ENCODE measurements around the gene SLC50A1.
"Not testable (repeated sequence)": the region's sequence is repeated elsewhere in the genome, so short reads cannot be mapped to it uniquely, and the experiment has no call there.

The SLC50A1 gene

DNA sequence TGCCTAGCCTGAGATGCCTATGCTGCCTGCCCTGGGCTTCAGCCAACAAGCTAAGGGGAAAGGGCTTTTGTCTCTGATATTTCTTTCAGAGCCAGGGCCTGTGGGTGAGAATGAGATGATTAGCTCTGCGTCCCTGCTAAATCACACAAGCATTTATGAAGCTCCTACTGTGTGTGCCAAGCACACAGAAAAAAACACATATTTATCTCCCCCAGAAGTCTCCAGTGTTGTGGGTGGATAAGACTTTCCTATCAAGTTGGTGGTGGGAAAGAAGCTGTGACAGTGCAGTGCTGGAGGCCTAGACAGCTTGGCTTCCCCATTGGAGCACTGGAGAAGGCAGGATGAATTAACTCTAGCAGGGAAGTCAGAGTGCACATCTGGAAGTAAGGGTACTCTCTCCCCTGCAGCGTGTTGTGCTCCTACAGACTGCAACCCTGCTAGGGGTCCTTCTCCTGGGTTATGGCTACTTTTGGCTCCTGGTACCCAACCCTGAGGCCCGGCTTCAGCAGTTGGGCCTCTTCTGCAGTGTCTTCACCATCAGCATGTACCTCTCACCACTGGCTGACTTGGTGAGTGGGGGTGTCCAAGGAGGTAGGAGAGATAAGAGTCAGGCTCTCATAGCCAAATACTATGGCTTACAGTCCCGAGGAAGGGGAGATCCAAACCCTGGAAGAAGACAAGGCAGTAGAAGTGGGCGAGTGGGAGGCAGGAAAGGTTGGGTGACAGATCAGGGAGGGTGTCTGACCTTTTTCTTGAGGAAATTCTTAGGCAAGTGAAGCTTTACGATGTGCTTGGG lies 1.7 kb downstream of the SLC50A1 start:
- no peak for DNase-seq

DNA sequence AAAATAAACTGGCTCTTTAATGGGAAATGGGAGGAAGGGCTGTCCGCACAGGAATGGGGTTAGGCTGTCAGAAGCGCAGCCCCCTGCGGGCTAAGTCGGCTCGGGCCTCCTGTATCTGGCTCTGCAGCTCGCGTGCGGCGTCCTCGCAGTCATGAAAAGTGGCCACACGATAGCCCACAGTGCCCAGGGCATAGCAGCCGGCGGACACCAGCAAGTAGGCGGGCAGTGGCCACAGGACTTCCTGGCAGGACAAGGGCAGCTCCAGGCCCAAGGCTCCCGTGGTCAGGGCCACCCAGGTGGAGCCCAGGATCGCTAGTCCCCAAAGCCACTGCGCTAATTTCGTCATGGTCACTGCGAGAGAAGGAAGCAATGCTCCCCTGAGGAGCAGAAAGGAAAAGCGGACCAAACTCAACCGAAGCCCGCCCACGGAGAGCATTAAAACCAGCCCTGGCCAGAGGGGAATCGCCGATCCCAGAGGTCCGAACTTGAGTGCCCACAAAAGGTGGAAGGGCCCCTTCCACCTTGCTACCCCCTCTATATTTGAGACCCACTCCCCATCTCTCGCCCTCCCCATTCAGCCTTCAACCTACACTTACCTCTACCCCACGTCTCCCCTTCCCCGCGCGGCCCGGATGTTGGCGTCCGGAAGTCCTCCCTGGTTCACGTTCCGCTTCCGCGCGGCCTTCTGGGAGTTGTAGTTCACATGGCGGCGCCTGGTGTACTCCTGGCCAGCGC lies 4.4 kb downstream of the SLC50A1 start, which contains the start of gene DPM3:
DPM3 (minus strand) TSS at position 637 of the 735 bp plus-strand sequence; CDS start at position 346, 291 bp downstream.
- DNase-seq = peak; percentile 93

DNA sequence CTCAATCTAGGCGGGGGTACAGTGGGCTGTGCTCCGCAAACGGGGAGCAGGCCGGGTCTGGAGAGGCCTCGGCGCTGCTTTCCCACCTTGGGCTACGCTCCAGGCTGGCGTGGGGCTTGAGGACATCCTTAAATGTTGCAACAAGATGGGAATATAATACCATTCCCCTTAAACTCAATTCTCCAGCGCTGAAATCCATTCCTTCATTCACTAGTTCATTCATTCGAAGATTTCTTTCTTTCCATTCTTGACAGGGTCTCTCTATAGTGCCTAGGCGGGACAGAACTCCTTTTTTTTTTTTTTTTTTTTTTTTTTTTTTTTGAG lies 4.9 kb downstream of the SLC50A1 start:
- no peak for DNase-seq

DNA sequence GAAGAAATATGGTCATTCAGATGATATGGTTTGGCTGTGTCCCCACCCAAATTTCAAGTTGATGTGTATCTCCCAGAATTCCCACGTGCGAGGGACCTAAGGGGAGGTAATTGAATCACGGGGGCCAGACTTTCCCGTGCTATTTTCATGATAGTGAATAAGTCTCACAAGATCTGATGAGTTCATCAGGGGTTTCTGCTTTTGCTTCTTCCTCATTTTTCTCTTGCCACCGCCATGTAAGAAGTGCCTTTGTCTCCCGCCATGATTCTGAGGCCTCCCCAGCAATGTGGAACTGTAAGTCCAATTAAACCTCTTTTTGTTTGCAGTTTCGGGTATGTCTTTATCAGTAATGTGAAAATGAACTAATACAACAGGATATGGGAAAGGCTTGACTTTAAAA lies 6.1 kb downstream of the SLC50A1 start:
- DNase-seq = no peak

DNA sequence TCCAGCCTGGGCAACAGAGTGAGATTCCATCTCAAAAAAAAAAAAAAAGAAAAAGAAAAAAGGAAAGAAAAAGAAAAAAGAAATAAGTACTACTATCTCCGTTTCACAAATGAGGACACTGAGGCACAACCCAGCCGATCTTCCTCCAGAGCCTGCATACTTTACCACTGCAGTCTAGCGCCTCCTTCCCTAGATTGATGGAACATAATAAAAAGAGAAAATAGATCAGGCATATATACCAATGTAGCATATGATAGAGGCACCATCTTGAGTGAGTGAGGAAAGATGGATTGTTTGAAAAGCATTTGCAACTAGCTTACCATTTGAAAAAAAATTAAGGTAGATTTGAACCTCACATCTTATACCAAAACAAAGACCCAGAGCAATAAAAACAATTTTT lies 9.8 kb downstream of the SLC50A1 start:
- DNase-seq = no peak

DNA sequence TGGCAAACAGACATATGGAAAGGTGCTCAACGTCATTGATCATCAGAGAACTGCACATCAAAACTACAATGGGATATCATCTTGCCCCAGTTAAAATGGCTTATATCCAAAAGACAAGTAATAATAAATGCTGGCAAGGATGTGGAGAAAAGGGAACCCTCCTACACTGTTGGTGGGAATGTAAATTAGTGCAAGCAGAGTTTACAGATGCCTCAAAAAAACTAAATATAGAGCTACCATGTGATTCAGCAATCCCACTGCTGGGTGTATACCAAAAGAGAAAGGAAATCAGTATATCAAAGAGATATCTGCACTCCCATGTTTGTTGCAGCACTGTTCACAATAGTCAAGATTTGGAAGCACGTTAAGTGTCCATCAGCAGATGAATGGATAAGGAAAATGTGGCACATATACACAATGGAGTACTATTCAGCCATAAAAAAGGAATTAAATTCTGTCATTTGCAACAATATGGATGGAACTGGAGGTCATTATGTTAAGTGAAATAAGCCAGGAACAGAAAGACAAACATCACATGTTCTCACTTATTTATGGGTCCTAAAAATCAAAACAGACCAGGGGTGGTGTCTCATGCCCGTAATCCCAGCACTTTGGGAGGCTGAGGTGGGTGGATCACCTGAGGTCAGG lies 20.5 kb downstream of the SLC50A1 start:
- not testable (repeated sequence) for DNase-seq

DNA sequence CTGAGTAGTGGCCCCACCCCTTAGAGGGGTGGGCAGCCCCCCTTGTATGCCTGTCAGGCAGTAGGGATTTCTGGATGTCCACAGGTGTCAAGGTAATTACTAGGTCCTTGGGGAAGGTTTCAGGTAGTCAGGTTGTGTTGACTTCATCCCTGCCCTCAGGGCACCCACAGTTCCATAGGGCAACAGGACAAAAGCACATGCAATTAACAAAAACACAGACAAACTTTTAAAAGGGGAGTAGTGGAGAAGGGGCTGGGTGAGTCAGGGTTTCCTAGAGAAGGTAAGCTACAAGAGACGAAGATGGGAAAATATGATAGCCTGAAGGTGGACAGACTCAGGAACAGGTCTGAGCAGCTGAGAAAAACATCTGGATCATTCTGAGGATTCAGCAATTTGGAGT lies 23.3 kb downstream of the SLC50A1 start:
- no peak for DNase-seq

DNA sequence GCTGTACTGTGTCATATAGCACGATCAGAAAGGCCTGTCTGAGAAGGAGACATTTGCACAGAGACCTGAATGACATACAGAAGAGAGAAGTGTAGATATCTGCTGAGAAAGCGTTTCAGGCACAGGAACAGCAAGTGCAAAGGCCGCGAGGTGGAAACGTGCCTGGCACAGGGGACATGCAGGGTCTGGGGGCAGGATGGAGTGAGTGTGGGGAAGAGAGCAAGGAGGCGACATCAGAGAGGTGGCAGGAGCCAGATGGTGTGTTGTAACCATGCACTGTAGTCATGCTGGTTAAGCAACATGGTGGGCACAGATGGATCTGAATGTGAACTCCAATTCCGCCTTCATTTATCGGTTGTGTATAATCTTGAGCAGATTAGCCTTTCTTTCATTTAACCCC lies 24.5 kb downstream of the SLC50A1 start:
- DNase-seq = no peak

DNA sequence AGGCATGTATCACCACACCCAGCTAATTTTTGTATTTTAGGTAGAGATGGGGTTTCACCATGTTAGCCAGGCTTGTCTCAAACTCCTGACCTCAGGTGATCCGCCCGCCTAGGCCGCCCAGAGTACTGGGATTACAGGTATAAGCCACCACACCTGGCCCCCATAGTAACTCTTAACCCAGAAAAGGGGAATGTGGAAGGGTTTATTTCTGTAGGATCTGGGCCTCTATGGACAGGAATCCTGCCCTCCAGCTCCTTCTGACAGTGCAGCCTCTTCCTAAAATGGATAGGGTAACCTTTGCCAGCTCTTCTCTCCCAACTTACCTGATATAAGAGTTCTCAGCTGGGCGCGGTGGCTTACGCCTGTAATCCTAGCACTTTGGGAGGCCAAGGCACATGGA lies 27.0 kb downstream of the SLC50A1 start:
- not testable (repeated sequence) for DNase-seq

DNA sequence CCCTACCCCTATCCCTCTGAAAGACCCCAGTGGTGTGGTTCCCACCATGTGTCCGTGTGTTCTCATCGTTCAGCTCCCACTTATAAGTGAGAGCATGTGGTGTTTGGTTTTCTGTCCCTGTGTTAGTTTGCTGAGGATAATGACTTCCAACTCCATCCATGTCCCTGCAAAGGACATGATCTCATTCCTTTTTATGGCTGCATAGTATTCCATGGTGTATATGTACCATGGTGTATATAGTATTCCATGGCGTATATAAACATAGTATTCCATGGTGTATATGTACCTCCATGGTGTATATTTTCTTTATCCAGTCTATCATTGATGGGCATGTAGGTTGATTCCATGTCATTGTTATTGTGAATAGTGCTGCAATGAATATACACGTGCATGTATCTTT lies 28.1 kb downstream of the SLC50A1 start:
- DNase-seq = not testable (repeated sequence)

DNA sequence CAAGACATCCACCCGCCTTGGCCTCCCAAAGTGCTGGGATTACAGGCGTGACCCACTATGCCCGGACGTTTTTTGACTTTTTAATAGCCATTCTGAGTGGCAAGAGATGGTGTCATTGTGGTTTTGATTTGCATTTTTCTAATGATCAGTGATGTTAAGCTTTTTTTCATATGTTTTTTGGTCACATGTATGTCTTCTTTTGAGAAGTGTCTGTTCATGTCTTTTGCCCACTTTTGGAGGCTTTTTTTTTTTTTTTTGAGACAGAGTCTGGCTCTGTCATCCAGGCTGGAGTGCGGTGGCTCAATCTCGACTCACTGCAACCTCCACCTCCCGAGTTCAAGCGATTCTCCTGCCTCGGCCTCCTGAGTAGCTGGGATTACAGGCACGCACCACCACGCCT lies 29.0 kb downstream of the SLC50A1 start:
- DNase-seq = not testable (repeated sequence)

DNA sequence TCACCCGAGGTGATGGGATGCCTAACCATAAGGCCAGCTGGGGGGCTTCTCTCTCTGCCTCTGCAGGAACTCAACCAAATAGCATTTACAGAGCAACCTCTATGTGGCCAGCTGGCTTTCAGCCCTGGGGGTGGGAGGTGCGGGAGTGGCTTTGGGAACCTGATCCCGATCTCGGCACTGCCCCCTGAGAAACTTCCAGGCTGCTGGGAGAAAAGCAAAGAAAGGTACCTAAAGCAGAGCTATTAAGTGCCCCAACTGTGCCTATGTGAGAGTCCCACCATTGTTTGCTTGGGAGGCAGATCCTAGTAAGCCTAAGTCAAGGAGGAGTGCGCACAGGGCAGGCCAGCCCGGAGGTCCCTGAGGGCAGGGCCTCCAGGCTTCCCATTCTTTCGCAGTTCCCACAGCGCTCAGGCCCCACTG lies 30.4 kb downstream of the SLC50A1 start:
- DNase-seq = no peak

DNA sequence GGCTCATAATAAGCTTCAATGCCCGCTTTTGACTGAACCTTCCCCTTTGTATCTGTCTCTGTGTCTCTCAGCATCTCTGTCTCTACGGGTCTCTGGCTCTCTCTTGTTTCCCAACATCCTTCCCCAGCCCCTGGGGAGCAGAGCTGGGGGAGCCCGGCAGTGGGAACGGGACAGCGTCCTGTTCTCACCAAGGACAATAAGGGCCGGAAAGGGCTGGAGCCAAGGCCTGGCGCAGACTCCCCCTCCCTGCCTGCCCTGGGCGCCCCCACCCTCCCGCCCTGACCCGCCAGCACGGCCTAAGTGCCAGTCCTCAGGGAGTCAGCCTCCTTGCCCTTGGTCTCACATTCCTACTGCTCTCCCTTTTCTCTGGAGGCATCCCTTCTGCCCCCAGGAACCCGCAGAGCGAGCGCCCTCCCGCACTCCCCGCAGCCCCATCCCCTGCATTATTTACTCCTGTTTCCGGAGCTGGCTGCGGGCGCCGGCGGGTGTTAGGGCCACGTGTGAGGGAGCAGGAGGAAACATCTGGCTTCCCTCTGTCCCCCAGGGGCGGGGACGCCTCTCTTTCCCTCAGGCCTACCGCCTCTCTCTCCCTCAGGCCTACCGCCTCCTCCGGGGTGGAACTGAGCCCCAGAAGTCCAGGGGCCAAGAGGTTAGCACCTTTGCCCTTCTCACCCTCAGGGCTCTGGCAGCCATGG lies 31.0 kb downstream of the SLC50A1 start:
- no peak for DNase-seq

DNA sequence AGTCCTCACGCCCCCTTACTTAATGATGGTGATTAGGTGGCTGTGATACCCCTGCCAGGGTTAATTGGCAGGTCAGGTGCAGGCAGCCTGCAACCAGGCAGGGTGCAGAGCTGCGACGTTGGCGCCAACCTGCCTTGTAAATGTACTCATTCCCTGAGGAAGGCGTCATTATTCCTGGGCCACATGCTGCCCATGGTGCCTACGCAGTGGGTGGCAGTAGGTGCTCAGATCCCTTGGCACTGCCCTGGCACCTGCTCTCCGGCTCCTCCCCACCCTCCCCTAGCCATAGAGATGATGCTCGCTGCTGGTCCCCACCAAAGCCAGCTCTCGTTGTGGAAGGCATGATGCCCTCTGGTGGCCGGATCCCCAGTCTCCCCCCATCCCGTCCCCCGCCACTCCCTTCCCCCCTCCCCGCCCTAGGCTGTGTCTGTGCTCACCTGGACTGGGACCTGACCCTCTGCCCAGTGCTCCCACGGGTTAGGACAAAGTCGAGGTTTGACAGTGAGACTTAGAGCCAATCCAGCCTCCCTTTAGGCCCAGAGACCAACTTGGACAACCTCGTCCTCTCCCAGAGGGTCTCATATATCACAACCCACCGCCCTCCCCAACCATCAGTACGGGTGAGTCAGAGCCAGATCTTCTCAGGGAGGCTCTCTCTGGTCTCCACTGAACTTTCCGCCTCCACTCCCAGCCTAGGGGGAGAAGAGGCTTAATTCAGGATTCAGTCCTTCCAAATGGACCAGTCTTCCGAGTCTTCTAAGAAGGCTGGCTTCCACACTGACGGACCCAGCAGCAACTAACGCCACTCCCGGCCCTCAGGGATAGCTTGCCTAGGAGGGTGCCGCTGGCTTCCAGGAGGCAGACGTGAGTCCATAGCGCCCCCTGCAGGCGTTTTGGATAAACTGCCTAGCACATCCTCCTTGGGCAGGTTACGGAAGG lies 31.8 kb downstream of the SLC50A1 start:
- DNase-seq = peak; percentile 89

DNA sequence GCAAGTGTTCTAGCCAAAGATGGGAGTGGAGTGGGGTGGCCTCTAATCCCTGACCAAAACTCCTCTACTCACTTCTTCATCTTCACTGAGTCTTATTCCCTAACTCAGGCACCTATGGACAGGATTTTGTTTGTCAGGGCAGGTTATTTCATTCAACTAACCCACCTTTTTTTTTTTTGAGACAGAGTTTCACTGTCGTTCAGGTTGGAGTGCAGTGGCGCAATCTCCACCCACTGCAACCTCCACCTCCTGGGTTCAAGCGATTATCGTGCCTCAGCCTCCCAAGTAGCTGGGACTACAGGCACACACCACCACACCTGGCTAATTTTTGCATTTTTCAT lies 32.4 kb downstream of the SLC50A1 start:
- not testable (repeated sequence) for DNase-seq

DNA sequence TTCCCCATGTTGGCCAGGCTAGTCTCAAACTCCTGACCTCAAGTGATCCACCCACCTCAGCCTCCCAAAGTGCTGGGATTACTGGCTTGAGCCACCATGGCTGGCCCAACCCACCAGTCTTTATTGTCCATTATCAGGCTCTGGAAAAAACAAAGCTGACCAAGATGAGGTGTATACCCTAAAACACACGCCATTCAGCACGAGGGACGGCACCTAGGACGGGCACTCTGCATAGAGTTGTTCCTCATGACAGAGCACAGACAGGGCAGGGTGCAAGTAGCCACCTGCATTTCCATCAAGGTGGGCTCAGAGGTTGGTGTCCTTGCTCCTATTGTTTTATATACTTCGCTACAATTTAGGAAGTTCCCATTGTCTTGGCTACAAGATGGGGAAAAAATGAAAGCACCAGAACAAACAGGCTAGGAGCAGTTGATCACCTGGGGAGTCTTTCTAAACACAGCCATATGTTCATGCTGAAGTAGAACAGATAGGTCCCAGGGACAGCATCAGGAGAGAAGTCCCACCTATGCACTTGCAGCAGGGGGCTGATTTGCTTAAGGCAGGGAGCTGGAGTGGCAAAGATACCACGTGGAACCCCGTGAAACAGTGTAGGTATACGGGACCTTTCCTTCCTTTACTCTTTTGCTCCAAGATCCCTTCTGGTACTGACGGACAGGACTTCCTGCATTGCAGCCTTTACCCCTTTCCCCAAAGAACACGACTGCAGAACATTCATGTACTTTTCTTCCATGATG lies 33.0 kb downstream of the SLC50A1 start:
- DNase-seq = no peak

DNA sequence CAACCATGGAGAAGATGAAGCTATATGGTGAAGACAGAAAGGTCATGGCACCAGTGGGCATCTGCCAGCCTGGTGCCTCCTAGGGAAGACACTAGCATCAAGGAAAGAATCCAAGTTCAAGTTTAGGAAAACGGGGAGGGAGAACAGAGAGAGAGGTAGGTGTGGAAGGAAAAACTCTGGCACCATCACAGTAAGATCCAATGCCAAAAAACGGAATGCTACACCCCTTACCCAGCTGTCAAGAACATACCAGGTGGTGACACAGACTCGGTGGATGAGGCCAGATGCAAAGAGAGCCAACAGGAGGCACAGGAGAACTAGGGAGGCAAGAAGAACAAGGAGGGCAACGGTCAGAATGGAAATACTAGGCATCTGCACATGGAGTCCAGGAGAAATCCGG lies 33.9 kb downstream of the SLC50A1 start:
- DNase-seq = no peak

DNA sequence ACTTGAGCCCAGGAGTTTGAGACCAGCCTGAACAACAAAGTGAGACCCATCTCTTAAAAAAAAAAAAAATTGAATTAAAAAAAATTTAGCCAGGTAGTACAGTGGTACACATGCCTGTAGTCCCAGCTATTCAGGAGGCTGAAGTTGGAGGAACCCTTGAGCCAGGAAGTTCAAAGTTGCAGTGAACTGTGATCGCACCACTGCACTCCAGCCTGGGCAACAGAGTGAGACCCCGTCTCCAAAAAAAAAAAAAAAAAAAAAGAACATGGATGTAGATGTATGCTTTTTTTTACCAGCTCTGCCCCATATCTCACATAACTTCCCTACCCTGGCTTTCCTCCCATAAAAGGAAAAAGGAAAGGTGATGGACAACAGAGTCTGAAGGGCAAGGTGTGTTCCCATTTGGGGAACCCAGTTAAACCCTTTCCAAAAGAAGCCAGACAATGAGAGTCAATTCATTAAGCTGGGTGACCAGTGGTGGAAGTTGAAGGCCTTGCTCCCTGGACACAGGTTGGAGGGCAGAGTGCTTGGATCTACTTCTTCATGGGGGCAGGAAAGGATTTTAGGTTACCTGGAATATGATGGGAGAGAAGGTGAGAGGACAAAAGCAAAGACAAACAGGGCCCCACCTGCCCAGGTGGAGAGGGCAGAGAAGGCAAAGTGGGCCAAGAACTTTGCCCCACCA lies 34.6 kb downstream of the SLC50A1 start:
- DNase-seq = no peak

DNA sequence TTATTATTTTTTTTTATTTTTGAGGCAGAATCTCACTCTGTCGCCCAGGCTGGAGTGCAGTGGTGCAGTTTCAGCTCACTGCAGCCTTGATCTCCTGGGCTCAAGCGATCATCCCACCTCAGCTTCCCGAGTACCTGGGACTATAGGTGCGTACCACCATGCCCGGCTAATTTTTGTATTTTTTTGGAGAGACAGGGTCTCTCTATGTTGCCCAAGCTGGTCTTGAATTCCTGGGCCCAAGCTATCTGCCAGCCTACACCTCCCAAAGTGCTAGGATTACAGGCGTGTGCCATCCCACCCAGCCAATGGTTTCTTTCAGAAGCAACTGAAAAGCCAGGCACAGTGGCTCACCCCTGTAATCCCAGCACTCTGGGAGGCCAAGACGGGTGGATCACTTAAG lies 35.2 kb downstream of the SLC50A1 start:
- no peak for DNase-seq

DNA sequence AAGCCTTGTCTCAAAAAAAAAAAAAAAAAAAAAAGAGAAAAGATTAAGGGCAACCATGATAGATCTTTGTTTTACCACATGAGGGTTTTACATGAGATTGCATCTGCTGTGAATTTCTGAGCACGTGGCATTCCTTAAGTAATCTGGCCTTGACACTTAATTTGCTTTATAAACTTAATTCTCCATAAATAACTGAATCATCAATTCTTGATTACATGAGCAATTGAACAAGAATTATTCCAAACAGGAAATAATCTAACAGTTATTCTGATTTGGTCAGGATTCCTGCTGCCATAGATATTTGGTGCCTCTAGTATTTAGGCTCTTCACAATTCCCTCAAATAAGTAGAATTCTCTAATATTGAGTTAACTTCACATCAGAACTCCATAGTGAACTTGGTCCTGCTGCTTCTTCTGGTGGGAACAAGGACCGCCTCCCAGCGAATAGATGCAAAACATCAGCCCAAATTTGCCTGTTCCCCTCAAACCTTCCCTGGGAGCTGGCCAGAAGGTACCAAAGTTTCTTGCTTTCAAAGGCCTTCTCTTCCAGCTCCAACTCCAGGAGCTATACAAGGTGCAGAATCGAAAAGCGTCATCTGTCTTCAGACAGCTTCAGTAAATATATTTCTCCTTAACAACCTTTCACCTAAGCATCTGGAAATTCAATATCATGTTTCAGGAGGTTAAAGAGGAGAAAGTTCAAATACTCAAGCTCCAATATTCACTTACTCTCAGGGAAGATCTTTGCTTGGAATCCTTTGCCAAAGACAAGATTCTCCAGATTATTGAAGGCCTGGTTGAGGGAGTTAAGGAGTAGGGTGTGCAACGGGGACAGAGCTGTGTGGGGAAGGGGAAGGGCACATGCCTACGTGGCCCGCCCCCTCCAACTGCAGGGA lies 36.4 kb downstream of the SLC50A1 start:
- DNase-seq = no peak
